Ishikawa (cell line): Measurements from ENCODE around the gene FER.

ENCODE experiments used
- CEBPB ChIP-seq: IDR thresholded peaks from 2 replicates; pipeline ENCODE4 v1.6.1; 2012
- EP300 ChIP-seq: IDR thresholded peaks from 2 replicates; pipeline ENCODE4 v1.6.1; 2012; ENCODE audit warnings: borderline replicate concordance
- RAD21 ChIP-seq: IDR thresholded peaks from 2 replicates; pipeline ENCODE4 v1.6.1; 2012; ENCODE audit warnings: low read depth
- TAF1 ChIP-seq: IDR thresholded peaks from 2 replicates; pipeline ENCODE4 v1.6.1; 2012; ENCODE audit warnings: low read depth, mild to moderate bottlenecking

- no peak for TF ChIP-seq RAD21
- TF ChIP-seq TAF1 = no peak
- TF ChIP-seq CEBPB = no peak
- no peak for TF ChIP-seq EP300
Observed at GRCh38 chr5:109034306-109034705, 286.6 kb downstream of the FER start.
